Melanocyte of skin (primary cell): ENCODE data around the gene LIX1. TPM values are rescaled to one million over a fixed set of nuclear protein-coding genes. Genes with fewer than 3 reads are reported as not detected.

Experiments used
- small RNA-seq, 2 donors: library from RNA; depleted of rRNA; stranded (forward); fragments of <200 nt; gene quantifications; one replicate each; pipeline ENCODE3, GENCODE V24; 2012
- total RNA-seq, 2 donors: library from RNA; depleted of rRNA; stranded (reverse); fragments of >200 nt; gene quantifications; 2 replicates each; pipeline ENCODE4 v1.2.3, GENCODE V29; 2012

The LIX1 gene
- total RNA-seq = under 1 TPM in 1 of 2 donors, not detected in 1; under 0.01 TPM

DNA sequence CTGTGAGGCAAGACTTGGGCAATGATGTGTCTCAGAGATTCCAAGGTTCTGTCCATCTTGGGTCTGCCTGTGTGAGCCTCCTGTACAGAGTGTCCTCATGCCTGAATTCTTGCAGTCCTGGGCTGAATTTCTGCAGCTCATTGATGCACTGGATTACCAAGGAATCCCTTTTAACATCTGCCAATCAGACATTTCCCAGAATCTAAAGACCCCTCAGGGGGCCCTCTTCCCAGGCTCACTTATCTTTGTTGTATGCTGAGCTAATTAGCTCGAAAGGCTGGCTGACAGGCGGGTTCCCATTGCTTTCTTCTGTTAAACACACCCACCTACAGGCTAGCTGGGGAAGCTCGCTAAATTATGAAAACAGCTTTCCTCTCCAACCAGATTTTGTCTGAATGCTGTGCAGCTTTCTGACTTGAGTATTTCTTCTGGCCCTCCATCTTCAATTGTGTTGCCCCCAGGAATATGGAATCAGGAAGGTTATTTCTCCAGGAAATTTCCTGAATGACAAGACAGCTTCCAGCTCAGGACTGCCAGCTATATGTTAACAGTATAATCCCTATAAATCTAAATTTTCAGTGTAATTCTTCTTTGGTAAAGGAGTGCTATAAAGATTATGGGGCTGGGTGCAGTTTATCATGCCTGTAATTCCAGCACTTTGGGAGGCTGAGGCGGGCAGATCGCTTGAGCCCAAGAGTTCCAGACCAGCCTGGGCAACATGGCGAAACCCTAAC, at the start of gene LIX1:
Gene LIX1 (minus strand): TSS at position 91 of the 734 bp plus-strand sequence. CDS start 35 bp downstream, at position 56.

DNA sequence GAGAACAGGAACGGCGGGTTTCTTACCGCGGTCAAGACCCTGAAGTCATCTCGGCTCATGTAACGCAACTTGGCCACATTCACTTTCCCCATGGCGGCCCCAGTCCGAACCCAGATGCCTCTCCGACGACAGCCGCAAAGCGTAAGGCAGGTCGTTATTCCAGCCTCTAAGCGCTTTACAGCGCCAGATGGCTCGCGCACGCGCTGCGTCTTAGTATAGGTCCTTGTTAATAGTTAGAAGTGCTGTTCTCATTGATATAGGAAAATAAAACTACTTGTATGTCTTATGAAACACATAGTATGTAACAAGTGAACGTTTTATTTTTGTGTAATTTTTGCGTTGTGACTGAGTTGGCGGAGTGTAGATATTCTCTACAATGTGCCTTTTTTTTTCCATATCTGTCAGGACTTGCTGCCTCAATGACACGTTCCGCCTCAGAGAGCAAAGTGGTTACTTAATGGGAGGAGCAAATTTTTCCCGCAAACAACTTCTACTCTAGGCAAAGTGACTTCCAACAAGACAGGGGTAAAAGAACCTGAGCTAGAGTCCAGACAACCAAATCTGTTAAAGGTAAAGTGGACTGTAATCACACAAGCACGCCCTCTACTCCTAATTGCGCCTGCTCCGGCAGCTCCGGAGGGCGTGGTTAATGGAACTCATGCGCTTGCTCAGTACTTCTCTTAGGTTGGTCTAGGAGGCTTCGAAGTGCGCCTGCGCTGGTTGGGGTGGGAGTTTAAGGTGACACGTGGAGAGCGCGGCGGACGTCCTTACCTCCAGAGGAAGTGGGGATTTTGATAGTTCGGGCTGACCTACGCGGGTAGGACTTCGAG, 40.9 kb upstream of the LIX1 start, which contains the start of gene RIOK2:
Gene RIOK2 (minus strand): TSS at position 148 of the 830 bp plus-strand sequence. CDS start 56 bp downstream, at position 92.

Small RNA genes lying within 50 kb of the gene (small RNA-seq; reads per million reads assigned to genes)
- gene RNU1-73P = 0 to 0.06 reads per million in 2 donors

Other genes starting within 250 kb of the LIX1 start
- gene LNPEP, start 206.5 kb downstream of the LIX1 start, total RNA-seq = 10 to 100 TPM; 31.3 to 47.3 TPM
- 10 to 100 TPM; 18.6 to 22.6 TPM for gene RIOK2, start 40.6 kb upstream of the LIX1 start, total RNA-seq